NB4 (cell line): ENCODE measurements around the gene LMAN2.

Source experiments
- DNase-seq: peaks from one replicate; pipeline ENCODE4 v3.0.0; 2010; ENCODE audit warnings: low read depth
- H3K4me3 ChIP-seq: one replicate; pipeline ENCODE4 v1.5.1; 2011; ENCODE audit warnings: mild to moderate bottlenecking, low read depth, low read length, moderate library complexity
- MYC ChIP-seq: IDR thresholded peaks from 2 replicates; pipeline ENCODE4 v1.6.1; 2011; ENCODE audit warnings: low read depth, low read length
- POLR2A ChIP-seq: IDR thresholded peaks from 2 replicates; pipeline ENCODE4 v1.6.1; 2011; ENCODE audit warnings: mild to moderate bottlenecking; ENCODE audit not compliant: insufficient read length; ENCODE audit errors: extremely low read depth
- TF ChIP-seq, protein P1 (sequence below): IDR thresholded peaks from 2 replicates; pipeline ENCODE4 v1.6.1; 2011; ENCODE audit warnings: low read depth, low read length
- TF ChIP-seq, protein P2 (sequence below): IDR thresholded peaks from one replicate; pipeline ENCODE4 v1.5.1; 2012; ENCODE audit warnings: low read depth, low read length

LMAN2 gene

DNA sequence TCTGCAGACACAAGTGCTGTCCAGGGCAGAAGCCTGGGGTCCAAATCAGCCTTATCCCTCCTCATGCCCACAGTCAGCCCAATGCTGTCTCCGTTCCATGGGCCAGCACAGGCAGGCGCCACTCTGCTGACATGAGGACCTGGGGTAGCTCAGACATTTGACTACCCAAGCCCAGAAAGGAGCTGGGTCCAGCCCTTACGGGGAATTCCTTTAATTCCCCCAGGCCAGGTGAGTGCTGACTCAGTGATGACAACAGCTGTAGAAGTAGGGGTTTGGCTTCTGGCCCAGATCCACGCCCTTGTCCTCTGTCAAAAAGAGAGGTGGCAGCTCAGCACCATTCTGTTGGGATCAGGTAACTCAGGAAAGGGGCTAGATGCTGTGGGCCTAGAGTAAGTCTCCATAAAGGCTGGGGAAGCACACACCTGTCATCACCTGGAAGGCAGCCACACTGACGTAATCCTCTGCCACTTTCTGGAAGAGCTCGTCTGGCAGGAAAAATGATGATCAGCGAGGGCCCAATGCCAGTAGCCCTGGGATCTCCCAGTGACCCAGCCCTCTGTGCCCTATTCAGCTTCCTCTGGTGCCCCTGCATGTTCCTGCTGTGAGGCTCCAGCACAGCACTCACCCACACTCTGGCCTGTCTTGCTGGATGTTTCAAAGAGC lies 49.8 kb downstream of the LMAN2 start:
- no peak for TF ChIP-seq MYC
- TF ChIP-seq, protein P1, sequence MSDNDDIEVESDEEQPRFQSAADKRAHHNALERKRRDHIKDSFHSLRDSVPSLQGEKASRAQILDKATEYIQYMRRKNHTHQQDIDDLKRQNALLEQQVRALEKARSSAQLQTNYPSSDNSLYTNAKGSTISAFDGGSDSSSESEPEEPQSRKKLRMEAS = no peak
- TF ChIP-seq, protein P2, sequence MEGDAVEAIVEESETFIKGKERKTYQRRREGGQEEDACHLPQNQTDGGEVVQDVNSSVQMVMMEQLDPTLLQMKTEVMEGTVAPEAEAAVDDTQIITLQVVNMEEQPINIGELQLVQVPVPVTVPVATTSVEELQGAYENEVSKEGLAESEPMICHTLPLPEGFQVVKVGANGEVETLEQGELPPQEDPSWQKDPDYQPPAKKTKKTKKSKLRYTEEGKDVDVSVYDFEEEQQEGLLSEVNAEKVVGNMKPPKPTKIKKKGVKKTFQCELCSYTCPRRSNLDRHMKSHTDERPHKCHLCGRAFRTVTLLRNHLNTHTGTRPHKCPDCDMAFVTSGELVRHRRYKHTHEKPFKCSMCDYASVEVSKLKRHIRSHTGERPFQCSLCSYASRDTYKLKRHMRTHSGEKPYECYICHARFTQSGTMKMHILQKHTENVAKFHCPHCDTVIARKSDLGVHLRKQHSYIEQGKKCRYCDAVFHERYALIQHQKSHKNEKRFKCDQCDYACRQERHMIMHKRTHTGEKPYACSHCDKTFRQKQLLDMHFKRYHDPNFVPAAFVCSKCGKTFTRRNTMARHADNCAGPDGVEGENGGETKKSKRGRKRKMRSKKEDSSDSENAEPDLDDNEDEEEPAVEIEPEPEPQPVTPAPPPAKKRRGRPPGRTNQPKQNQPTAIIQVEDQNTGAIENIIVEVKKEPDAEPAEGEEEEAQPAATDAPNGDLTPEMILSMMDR = no peak
- no peak for TF ChIP-seq POLR2A
- DNase-seq = no peak
- H3K4me3 ChIP-seq = peak overlapping the region; percentile 87

DNA sequence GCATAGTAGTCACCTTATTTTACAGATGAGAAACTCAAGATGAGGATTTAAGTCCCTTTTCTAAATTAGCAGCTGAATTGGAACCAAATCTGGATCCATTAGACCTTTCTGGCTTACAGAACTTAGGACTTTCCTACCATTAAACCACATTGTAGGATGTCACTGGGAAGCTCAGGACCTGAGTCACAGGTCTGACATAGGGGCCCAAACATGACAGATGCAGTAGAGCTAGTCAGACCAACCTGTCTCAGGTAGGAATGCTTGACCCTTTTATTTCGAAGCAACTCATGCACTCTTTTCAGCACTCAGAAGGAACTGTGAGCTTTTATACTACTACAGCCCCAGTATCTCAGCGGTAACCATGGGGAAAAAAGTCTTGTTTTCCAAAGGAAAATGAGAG lies 50.5 kb downstream of the LMAN2 start:
- peak overlapping the region; percentile 16 for H3K4me3 ChIP-seq
- TF ChIP-seq POLR2A = no peak
- TF ChIP-seq, protein P2 = no peak
- TF ChIP-seq, protein P1 = no peak
- TF ChIP-seq MYC = no peak
- DNase-seq = no peak

DNA sequence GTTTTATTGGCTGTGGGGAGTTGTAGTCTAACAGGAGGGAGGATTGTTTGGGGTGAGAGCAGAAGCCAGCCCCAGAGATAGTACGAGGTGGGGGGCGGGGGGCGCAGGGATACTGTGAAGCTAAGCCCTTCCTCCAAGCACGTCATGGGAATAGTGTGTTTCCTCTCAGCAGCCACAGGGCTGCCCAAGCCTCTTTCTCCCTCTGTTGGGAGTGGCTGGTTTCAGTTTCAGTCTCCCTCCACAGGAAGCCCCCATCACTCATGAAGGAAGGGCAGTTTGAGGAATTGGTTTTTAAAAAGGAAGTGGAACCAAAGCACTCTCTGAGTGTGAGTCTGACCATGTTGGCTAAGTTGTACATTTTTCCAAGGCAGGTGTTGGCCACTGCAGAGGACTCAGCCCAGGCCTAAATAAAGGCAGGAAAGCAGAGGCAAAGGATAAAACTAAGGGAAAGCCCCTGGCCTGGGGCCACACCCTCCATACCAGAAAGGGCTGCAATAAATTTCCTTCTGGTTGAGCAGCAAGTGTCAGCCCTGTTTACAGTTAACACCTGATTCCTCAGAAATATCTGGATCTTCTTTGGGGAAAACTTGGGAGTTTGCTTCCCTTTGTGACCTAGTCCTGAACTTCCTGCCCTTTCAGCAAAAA lies 51.1 kb downstream of the LMAN2 start:
- TF ChIP-seq, protein P1 = peak; percentile 72
- no peak for TF ChIP-seq POLR2A
- TF ChIP-seq, protein P2 = peak; percentile 13
- peak; percentile 42 for TF ChIP-seq MYC
- H3K4me3 ChIP-seq = peak overlapping the region; percentile 16
- DNase-seq = peak; percentile 95

DNA sequence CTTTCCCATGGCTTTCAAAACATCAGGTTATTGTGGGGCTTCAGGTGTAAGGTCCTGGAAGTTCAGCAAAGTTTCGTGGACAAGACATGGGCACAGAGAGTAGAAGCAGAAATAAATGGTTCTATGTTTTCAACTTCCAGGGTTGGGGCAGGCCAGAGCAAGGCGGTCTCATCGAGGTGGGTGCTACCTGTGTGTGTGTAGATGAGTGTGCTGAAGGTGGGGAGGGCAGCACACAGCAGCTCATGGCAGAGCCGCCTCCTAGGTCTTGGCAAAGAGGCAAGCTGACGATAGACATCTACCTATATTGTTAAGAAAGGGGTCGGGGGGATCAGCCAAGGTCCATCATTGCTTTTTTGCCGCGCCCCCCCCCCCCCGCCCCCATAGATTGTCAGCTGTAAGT lies 51.8 kb downstream of the LMAN2 start:
- no peak overlapping the region for H3K4me3 ChIP-seq
- no peak for TF ChIP-seq MYC
- TF ChIP-seq, protein P1 = no peak
- TF ChIP-seq POLR2A = no peak
- TF ChIP-seq, protein P2 = no peak
- DNase-seq = no peak

DNA sequence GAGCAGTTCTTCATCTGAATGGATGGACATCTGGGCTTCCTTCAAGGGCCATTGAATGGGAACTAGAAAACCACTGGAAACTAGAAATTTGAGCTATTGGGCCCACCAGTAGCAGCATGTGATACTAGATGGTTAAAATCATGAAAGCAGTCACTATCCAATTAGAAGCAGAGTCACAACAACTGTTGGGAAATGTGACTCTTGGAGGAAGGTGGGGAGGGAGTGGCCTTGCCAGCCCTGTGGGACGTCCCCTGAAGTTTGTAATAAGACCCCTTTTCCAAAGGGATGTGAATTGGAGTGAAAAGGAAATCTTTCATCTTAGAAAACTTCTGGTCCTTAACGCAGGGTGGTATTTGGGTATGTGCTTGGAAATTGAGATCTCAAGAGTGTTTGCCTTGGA lies 53.5 kb downstream of the LMAN2 start:
- TF ChIP-seq POLR2A (no peak), MYC (no peak)
- TF ChIP-seq, protein P1 = no peak
- TF ChIP-seq, protein P2 = no peak
- no peak for DNase-seq
- H3K4me3 ChIP-seq = no peak overlapping the region

DNA sequence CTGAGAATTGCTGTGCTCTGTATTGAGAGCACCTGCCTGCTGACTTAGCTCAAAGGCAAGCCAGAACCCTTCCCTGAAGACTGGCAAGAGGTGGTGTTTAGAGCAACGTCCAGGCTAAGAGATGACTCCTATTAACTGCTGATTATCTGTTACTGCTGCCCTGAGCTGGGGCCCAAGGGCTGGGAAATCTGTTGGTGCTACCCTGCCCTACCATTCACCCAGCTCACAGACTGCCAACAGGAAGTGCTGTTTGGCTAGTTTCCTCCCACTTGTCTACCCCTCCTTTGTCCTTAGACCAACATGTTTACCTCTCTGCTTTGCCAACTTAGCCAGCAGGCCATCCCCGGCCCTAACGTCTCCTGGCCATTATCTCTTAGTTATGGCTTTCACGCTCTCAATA lies 54.9 kb downstream of the LMAN2 start:
- no peak overlapping the region for H3K4me3 ChIP-seq
- peak; percentile 46 for DNase-seq

More for the DNA sequence above, 54.9 kb downstream of the LMAN2 start:
- TF ChIP-seq, protein P2 = no peak
- TF ChIP-seq MYC (no peak), POLR2A (no peak)
- TF ChIP-seq, protein P1 = no peak
